CD4-positive, alpha-beta T cell treated with Interleukin-1 beta for 1 hour (primary cell): Measurements from ENCODE around the gene MISP3.

ENCODE experiments used
- DNase-seq, 2 donors: peaks; one replicate each; pipeline ENCODE4 v3.0.0-alpha.2; 2020 to 2022

MISP3 gene

GRCh38 chr19:14054099-14054498 lies 18.5 kb upstream of the MISP3 start:
- no peak for DNase-seq

- no peak for DNase-seq
Measured at GRCh38 chr19:14054721-14055120, 17.9 kb upstream of the MISP3 start.

- no peak for DNase-seq
Measured at GRCh38 chr19:14055396-14055795, 17.2 kb upstream of the MISP3 start.

GRCh38 chr19:14056069-14056666 lies 16.4 kb upstream of the MISP3 start:
- DNase-seq, result no peak

GRCh38 chr19:14056741-14057356 lies 15.7 kb upstream of the MISP3 start:
- DNase-seq, result no peak

GRCh38 chr19:14058182-14059092 lies 14.1 kb upstream of the MISP3 start:
- no peak for DNase-seq

- DNase-seq, result peak; percentile 44 to 48
Measured at GRCh38 chr19:14059093-14059480, 13.5 kb upstream of the MISP3 start.

- no peak for DNase-seq
Measured at GRCh38 chr19:14059652-14060155, 12.9 kb upstream of the MISP3 start.

- no peak for DNase-seq
Measured at GRCh38 chr19:14061081-14061749, 11.4 kb upstream of the MISP3 start.

- DNase-seq, result no peak
Measured at GRCh38 chr19:14061751-14062557, 10.6 kb upstream of the MISP3 start, which contains the start of gene PALM3. Gene PALM3, minus strand, starts transcription at chr19:14062076. Its CDS starts 96 bp downstream, at chr19:14061980.

- no peak for DNase-seq
Measured at GRCh38 chr19:14062558-14062855, 10.1 kb upstream of the MISP3 start.

GRCh38 chr19:14063105-14063504 lies 9.5 kb upstream of the MISP3 start:
- no peak for DNase-seq

GRCh38 chr19:14066134-14066533 lies 6.5 kb upstream of the MISP3 start:
- no peak for DNase-seq

GRCh38 chr19:14070268-14071050 lies 2.1 kb upstream of the MISP3 start:
- no peak for DNase-seq

- peak; percentile 77 to 81 for DNase-seq
Measured at GRCh38 chr19:14073261-14073924, 807 bp downstream of the MISP3 start.

GRCh38 chr19:14073925-14074838 lies 1.6 kb downstream of the MISP3 start:
- DNase-seq, result no peak

GRCh38 chr19:14078411-14078810 lies 5.8 kb downstream of the MISP3 start:
- no peak for DNase-seq

- DNase-seq, result peak; percentile 99 to 100
Measured at GRCh38 chr19:14080887-14081796, 8.6 kb downstream of the MISP3 start.
